DMS53 treated with DMSO at 0.1 percent for 48 hours (cell line): Measurements from ENCODE around the gene NEK1.
"Not testable (repeated sequence)": the region's sequence is repeated elsewhere in the genome, so short reads cannot be mapped to it uniquely, and the experiment has no call there.

Experiments
- DNase-seq: peaks from one replicate; lab custom pipeline; 2025; ENCODE audit not compliant: unreplicated experiment; lab: John Stamatoyannopoulos, UW

NEK1 gene

GRCh38 chr4:169427727-169428126 lies 184.7 kb downstream of the NEK1 start:
- not testable (repeated sequence) for DNase-seq

DNA sequence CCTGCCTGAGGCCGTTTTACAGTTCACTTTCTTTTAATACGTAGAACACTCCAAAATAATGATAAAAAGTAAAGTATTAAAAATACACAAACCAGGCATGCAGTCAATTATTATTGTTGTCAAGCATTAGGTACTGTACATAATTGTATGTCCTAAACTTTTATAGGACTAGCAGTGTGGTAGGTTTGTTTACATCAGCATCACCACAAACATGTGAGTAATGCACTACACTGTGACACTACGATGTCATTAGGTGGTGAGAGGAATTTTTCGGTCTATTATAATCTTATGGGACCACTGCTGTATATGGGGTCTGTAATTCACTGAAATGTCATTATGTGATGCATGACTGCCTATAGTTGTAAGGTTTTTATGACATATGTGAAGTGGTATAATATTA lies 192.1 kb downstream of the NEK1 start:
- no peak for DNase-seq

GRCh38 chr4:169418846-169419245 lies 193.5 kb downstream of the NEK1 start:
- no peak for DNase-seq

DNA sequence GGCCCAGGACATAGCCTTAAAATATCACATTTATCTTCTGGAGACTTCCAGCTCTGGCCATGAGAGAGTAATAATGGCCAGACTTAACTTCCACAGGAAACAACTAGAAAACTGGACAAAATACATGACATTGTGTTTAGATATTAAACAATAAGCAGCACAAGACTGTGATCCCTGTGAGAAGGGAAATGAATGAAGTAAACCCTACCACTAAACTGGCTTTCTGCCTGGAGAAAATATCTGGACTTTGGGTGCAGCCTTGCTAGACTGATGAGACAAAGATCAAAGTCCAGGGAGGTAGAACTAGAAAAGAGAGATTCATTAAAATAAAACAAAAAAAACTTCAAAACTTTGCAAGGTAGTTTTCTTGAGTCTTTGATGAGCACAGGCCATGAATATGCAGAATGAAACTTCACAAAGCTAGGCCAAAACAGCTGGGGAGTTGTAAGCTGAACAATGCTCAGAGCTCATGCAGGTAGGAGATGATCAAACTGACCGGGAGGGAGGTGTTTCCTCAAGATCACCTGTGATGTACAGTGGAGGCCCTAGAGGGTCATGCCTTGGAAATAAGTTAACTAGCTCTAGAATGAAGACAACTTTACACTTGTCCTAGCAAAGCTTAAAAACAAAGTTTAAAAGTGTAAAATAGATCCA lies 194.6 kb downstream of the NEK1 start:
- no peak for DNase-seq

DNA sequence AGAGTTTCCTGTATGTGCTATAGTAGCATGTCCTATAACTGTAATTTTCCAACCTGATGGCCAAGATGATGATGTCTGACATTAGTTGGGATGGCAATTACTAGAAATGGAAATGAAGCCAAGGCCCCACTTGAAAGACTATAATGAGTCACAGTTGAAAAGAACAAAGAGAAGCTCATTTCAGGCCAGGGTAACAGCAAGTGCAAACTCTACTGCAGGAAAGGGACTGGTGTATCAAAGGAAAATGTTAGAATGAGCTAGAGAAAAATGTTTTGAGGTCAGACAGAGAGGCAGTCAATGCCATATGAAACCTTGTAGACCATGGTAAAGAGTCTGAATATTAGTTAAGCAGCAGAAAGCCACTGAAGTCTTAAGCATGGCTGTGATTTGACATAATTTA lies 195.4 kb downstream of the NEK1 start:
- no peak for DNase-seq

GRCh38 chr4:169416461-169416860 lies 195.9 kb downstream of the NEK1 start:
- no peak for DNase-seq

- no peak for DNase-seq
These were observed 197.5 kb downstream of the NEK1 start for GRCh38 chr4:169414913-169415312.

DNA sequence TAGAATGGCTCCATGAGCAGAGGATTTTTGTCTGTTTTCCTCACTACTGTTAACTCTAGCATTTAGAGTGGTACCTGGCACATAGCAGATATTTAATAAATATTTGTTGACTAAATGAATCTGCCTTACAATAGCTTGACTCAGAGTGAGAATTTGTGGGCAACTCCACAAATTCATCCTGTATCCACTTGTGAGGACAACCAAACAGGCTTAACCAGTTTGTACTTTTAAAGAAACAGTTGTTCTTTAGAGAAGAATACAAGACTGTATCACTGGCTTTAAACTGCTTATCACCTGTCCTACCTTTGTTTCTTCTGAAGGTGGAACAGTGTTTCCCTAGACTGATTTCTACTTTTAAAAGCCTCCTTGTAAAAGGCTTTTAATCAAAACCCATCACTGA lies 200.3 kb downstream of the NEK1 start:
- peak; percentile 21 for DNase-seq

DNA sequence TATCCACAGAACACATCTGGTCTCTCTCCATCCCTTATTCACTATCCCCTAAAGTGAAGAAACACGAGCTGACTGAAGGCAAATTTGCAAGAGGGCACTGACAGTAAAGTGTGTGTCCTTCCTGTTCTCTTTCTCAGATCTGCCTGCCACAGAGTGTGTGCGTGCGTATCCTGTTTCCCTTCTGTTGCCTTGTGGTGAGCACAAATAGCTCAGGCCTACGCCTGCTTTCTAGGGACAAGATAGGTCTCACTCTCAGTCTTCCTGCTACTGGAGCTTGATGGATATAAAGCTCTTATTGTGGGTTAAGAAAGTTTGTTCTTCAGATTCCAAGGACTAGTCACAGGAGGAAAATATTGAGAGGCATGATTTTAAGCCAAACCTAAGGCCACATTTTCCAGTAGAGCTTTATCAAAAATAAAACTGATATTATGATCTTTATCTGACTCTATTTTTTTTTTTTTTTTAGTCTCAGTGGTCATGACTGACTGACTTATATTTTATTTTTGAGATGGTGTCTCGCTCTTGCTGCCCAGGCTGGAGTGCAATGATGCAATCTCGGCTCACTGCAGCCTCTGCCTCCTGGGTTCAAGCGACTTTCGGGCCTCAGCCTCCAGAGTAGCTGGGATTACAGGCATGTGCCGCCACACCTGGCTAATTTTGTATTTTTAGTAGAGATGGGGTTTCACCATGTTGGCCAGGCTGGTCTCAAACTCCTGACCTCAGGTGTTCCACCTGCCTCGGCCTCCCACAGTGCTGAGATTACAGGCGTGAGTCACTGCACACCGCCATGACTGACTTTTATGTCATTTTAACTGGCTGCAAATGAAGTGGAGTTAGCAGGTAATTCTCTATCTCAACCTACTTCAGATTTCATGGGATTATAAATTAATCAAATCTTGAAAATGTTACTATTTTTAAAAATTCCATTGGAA lies 201.3 kb downstream of the NEK1 start:
- no peak for DNase-seq

- no peak for DNase-seq
These were observed 205.1 kb downstream of the NEK1 start for GRCh38 chr4:169407217-169407845.

- peak; percentile 6 for DNase-seq
These were observed 207.4 kb downstream of the NEK1 start for GRCh38 chr4:169404960-169405359.

DNA sequence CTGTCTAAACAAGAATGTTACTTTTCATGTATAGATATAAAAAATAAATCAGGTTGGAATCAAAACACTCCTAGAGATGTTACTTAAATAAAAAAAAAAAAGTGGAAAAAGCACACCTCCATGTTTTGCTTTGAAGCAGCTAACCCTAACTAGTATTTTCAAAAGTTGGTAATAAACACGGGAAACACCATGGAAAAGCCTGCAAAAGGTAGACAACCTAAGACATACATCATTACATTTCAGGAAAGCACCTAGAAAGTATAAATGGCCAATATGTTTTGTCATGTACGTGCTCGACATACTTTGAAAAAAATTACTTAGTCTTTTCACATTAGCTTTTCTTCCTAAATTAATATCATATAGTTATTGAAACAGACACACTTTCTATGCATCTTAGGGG lies 211.6 kb downstream of the NEK1 start:
- DNase-seq, result no peak

GRCh38 chr4:169399976-169400767 lies 212.2 kb downstream of the NEK1 start:
- DNase-seq, result no peak

DNA sequence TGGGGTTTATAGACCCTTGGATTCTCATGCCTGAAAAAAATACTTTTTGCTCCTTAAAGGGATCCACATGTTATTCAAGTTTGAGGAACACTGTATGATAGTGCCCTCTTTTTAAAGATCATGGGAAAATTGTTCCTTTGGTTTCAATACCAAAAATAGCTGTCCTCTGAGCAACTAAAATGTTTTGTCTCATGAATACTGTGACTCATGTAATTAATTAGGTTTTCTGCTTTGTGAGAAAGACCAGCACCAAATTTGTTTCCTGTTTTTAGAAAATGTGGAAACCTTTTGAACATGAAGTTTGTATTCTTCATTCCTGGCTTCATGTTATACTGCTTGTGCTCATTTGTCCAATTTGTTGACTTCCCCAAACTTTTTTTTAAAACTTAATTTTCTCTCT lies 214.1 kb downstream of the NEK1 start:
- no peak for DNase-seq

- DNase-seq, result no peak
These were observed 214.6 kb downstream of the NEK1 start for GRCh38 chr4:169397762-169398161.

DNA sequence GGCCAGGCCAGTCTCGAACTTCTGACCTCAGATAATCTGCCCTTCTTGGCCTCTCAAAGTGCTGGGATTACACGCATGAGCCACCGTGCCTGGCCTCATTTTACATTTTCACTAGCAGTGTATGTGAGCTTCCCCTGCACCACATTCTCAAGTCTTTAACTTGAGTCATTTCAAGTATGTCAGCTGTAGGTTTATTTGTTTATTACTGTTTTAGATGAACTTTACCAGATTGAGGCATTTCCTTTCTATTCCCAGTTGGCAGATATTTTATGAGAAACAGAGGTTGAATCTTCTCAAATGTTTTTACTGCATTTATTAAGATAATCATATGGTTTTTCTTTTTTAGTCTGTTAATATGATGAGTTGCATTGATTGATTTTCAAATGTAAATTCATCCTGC lies 227.0 kb downstream of the NEK1 start:
- DNase-seq, result no peak

GRCh38 chr4:169384779-169385178 lies 227.6 kb downstream of the NEK1 start:
- no peak for DNase-seq

DNA sequence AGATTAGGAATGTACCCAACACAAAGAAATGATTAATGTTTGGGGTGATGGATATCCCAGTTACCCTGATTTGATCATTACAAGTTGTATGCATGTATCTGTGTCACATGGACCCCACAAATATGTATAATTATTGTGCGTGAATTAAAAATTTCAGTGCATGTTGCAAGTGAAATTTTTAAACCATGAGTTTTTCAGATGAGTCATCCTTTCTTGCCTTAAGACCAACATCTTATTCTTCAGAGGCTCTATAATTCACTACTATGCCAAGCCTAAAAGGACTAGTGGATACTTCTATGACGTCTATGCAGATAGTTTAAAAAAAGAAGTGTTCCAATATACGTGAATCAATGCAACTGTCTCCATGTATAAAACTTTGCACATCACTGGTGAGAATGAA lies 228.7 kb downstream of the NEK1 start:
- DNase-seq, result no peak

GRCh38 chr4:169379688-169380087 lies 232.7 kb downstream of the NEK1 start:
- DNase-seq, result no peak

- no peak for DNase-seq
These were observed 235.0 kb downstream of the NEK1 start for GRCh38 chr4:169377367-169377766.

DNA sequence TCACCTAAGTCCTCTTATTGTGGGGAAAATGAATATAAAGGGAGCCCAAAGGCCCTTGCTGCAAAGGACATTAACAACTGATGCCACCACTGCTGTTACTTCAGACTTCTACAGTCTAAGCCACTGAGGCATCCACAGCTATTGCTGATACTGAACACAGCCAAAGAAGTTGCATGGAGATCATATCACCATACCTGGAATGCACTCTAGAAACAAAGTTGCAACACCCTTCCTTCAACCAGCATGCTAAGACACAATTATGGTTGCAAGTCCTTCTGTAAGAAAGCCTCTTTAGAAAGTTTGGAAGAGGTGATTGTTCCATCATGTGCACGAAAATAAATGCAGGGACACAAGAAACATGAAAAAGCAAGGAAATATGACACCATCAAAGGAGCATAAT lies 236.0 kb downstream of the NEK1 start:
- no peak for DNase-seq
